Suppressor macrophage treated with lipopolysaccharide for 1 hour (primary cell): ENCODE measurements around the gene HS6ST3.

Source experiments
- DNase-seq, 3 donors: peaks; one replicate each; pipeline ENCODE4 v3.0.0-alpha.2; 2020 to 2022

HS6ST3 gene

DNA sequence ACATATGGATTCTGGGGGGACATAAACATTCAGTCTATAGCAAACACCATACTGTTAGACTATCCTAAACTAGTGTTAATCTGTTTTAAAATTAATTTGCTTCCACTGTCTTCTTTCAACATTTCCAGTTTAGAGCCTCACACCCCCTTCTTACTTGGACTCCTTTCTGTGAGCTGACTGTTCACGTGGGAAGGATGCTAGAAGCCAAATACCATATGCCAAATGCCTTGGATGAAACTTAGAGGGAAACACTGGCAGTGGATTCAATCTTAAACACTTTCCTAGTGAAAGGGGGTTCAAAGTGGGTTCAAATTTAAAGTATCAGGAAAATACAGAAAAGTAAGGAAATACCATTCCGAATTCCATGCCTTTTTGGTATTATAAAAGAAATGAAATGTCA lies 113.6 kb downstream of the HS6ST3 start:
- DNase-seq, result no peak

DNA sequence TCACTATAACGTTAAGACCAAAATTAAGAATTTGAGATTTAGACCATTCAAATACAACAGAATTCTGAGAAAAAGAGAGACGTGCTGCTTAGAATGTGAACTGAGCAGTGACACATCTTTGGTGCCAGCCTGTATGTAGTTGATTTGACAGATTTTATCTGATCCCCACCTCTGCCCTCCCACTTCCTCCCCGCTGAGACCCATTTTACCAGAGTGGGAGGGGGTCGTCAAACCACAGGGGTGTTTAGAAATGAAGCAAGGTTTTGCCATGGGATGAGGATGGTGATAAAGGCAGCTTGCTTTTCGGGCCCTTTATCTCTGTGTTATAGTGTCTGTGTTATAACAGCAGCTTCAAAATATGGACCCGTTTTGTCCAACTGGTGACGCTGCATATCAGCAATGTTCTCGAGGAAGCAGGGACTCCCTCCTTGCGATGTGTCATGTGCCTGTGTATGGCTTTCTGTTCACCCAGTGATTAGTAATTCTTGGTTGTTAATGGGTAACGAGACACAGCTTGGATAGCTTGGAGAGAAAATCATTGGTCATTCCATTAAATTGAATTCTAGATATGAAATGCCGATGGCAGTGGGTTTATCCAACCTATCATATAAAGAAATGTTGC lies 125.0 kb downstream of the HS6ST3 start:
- no peak for DNase-seq

- DNase-seq, result no peak
These were observed 126.6 kb downstream of the HS6ST3 start for GRCh38 chr13:96216543-96216942.

- no peak for DNase-seq
These were observed 128.6 kb downstream of the HS6ST3 start for GRCh38 chr13:96218475-96218874.

GRCh38 chr13:96221471-96221870 lies 131.6 kb downstream of the HS6ST3 start:
- no peak for DNase-seq

GRCh38 chr13:96223231-96223630 lies 133.3 kb downstream of the HS6ST3 start:
- no peak for DNase-seq

GRCh38 chr13:96229356-96229755 lies 139.4 kb downstream of the HS6ST3 start:
- DNase-seq, result peak; percentile 29 to 34 (median 32)

DNA sequence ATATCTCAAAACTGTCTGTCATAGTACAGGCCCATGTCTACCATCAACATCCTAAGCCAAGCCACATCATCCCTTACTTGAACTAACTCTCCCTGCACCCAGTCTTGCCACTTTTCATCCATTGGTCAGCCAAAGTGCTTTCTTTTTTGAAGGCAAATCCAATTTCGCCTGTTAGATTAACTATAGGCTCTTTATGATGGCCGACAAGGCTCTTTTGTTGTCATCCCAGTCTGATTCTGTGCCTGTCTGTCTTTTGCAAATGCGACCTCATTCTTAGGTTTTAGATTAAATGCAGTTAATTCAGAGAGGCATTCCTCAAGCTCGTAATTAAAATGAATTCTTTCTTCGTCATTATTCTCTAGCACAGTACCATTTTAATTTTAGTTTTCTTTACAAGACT lies 148.3 kb downstream of the HS6ST3 start:
- no peak for DNase-seq

DNA sequence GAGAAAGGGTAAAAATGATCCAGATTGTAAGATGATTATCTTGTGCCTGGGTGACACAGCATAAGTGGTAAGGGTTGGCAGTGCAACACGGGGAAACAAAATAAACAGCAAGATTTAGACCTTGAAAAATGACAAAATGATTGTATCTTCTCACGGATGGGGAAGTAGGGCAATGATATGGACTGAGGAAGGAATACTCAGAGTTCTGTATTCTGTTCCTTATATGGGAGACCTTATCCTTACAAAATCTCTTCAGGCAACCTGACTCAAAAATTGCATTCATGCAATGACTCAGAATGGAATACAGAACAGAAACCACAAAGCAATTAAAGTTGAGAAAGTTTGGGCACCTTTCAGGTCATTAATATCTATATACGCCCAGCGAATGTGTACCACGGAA lies 149.0 kb downstream of the HS6ST3 start:
- DNase-seq, result no peak

- DNase-seq, result peak in 1 of 3 donors; percentile 6
These were observed 153.5 kb downstream of the HS6ST3 start for GRCh38 chr13:96243376-96243775.

GRCh38 chr13:96248103-96248502 lies 158.2 kb downstream of the HS6ST3 start:
- peak in 1 of 3 donors; percentile 5 for DNase-seq

DNA sequence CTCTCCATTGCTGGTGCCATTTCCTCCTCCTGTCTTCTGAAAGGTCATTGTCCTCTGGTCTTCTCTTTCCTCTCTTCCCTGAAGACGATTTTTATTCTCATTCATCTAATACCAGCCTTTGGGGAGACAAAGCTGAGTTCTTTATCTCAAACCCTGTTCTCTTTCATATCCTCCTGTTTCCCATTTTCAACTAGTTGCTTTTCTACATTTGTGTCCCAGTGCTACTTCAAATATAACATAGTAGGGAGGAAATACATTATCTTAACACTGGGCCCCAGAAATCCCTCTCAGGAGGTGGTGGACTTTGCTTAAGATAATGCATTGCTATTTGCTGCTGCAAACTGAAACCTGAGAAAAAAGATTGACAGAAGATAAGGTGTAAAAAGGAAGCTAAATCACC lies 159.1 kb downstream of the HS6ST3 start:
- no peak for DNase-seq

- no peak for DNase-seq
These were observed 163.0 kb downstream of the HS6ST3 start for GRCh38 chr13:96252903-96253302.

DNA sequence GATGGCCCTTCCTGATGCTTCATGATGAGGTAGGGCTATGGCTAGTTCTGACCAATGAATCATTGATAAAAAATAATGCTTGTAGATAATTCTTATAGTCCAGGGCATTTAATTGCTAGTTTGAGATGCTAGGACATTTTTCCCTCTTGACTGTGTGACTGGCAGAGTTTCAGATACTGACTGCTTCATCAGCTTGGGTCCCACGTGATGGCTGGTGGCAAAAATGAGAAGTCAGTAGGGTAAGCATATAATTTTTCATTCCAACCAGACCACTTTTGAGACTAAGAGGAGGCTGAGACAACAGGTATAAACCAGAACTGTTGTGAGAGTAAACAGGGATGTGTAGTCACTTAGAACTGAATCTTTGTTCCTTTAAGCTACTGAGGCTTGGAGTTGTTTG lies 183.3 kb downstream of the HS6ST3 start:
- DNase-seq, result no peak

GRCh38 chr13:96274046-96274445 lies 184.1 kb downstream of the HS6ST3 start:
- no peak for DNase-seq

- DNase-seq, result no peak
These were observed 190.0 kb downstream of the HS6ST3 start for GRCh38 chr13:96279904-96280303.

GRCh38 chr13:96284971-96285370 lies 195.1 kb downstream of the HS6ST3 start:
- no peak for DNase-seq

- no peak for DNase-seq
These were observed 195.8 kb downstream of the HS6ST3 start for GRCh38 chr13:96285729-96286128.

DNA sequence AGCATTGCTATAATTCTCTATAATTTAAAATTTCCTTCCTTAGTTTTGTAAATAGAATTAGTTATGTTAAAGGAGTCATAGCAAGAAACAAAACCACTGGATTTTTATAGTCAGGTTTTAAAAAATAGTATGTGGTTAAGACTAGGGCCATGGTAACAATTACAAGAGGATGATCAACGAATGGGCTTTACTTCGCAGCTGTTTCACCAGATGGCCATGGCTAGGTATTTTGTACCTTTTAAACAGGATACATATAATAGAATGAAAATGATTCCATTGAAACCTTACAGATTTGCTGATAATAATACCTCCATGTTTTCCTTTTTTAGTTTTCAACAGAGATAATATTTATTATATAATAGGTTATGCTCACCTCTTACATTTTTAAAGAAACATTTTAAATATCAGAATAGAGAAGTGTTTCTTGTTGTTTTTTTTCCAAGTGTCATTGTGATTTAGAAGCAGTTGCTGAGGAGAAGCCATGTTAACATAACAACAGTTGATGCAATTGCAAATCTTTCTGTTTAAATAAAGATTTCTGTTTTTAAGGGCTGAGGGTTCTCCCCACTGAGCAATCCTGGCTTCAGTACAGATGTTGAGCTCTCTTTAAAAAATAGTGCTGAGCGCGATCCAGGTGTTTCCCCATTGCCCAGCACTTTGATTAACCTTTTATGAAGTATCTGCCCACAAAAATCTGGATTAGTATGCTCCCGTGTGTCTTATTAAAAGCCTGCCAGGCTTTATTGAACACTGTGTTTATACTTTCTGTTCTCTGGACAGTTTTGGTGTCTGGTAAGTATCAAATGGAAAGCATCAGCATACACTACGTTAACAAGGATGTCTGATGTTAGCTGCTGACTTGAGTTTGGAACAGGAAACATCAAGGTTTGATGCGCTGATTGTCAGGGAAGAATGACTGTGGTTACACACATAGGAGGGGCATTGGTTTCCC lies 205.3 kb downstream of the HS6ST3 start:
- DNase-seq, result no peak

- DNase-seq, result no peak
These were observed 207.5 kb downstream of the HS6ST3 start for GRCh38 chr13:96297360-96297759.

DNA sequence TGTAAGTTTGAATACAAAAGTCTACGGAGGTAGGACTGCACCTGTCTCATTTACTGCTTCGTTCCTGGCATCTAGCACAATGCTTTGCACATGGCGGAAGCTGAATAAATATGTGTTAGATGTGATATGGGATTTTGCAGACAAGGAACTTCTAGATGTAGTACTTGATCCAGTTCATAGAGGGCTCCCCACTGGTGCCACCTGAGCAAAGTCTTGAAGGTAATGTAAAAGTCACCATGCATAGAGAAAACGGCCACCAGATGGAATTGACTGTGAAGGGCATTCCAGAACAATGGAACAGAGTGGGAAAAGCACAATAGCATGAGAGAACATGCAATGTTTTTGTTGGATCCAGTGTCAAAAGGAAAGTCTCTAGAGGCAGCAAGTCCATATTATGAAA lies 209.3 kb downstream of the HS6ST3 start:
- DNase-seq, result no peak

DNA sequence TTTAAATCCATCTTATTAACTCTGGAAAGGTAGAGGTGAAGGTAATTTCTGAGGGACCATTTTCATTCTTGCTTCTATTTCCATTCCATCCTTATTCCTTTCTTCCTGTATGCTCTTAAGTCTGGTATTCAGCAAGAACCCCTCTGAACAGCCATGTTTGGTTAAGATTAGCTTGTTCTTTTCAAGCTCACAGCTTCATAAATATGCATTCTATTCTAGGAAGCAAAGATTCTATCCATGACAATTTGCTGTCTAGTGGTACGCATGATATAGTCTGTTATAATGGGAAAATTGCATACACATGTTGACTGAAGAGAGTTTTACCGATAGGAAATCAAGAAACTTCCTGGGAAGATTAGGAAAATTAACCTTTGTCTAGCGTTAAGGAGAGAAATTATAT lies 218.7 kb downstream of the HS6ST3 start:
- DNase-seq, result no peak

DNA sequence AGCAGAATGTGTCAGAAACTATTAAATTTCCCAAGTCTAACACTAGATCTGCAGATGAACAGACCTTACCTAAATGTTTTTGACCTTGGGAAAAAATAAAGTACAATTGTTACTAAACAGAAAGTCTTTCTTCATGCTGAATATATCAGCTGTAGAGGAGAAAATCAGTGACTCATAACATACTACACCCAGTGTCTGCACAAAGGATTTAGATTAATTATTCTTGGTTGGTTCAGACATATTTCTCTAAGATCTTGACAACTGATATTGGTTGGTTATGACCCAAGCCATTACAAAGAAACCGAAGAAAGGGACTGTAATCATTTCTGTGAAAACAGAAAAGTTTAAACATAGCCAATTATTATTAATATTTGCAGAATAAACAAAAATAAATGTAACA lies 225.1 kb downstream of the HS6ST3 start:
- DNase-seq, result no peak

DNA sequence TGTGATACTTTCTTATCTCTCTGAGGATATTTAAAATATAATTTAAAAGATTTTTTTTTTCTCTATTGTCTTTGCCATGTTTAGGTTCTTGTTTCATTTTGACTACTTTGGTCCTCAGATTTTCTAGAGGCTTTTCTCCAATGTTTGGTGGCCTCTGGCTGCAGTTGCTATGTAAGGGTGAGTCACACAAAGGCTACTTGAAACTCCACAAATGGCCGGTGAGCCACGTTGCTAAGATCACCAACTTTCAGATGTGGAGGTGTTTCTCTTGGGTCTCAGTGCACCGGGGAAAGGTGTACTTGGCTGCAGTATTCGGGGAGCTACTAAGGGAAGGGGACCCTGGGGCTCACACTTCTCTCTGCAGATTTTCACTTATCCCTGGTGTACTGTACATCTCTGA lies 248.1 kb downstream of the HS6ST3 start:
- DNase-seq, result no peak
